Tibial artery (tissue), 4 donors: ENCODE data around the gene BHLHA15.
A peak's percentile ranks its signal among the peaks of the same experiment; 100 is the strongest.

Experiments
- DNase-seq, 2 donors: peaks; one replicate each; pipeline ENCODE4 v3.0.0-alpha.2; 2019
- H3K27ac ChIP-seq, 2 donors: fragments of 200-600 bp; sonication (generic) in 1 of 2; 1 replicate in 1 of 2; 2 replicates in 1 of 2; pipeline ENCODE4 v1.5.1; 2018 to 2019; ENCODE audit warnings: mild to moderate bottlenecking in 1 of 2
- H3K27me3 ChIP-seq, 2 donors: fragments of 200-600 bp; sonication (generic) in 1 of 2; one replicate each; pipeline versions ENCODE4 v1.5.1 to v1.6.0; 2016 to 2019
- H3K36me3 ChIP-seq, 3 donors: fragments of 200-600 bp; sonication (generic) in 2 of 3; one replicate each; pipeline ENCODE4 v1.5.1; 2016 to 2019; ENCODE audit warnings: mild to moderate bottlenecking in 2 of 3
- H3K4me1 ChIP-seq, 4 donors: fragments of 200-600 bp; sonication (generic) in 2 of 4; 1 replicate in 3 of 4; 2 replicates in 1 of 4; pipeline ENCODE4 v1.5.1; 2016 to 2019
- H3K4me3 ChIP-seq, 2 donors: fragments of 200-600 bp; sonication (generic) in 1 of 2; 1 replicate in 1 of 2; 2 replicates in 1 of 2; pipeline ENCODE4 v1.5.1; 2018 to 2019; ENCODE audit warnings: mild to moderate bottlenecking in 2 of 2
- H3K9me3 ChIP-seq, 3 donors: fragments of 200-600 bp; sonication (generic) in 1 of 3; one replicate each; pipeline ENCODE4 v1.5.1; 2016 to 2019
- intact Hi-C: fragments of 100-400 bp; cut with DNase I; formaldehyde crosslinking; loops from one replicate; pipeline ENCODE4 v1.15.0; 2023; ENCODE audit warnings: low total_unique reads
- TF ChIP-seq, protein P1 (sequence below), 2 experiments: fragments of 200-600 bp in 1 of 2; fragments of 450-650 bp in 1 of 2; IDR thresholded peaks; one replicate each; pipeline ENCODE4 v1.5.1; 2017 to 2019; ENCODE audit warnings: antibody characterized with exemption in 2 of 2, mild to moderate bottlenecking in 1 of 2, moderate library complexity in 1 of 2

Gene BHLHA15

GRCh38 chr7:98242934-98243333, 31.7 kb downstream of the BHLHA15 start:
- intact Hi-C loops, result no loop called here
- H3K36me3 ChIP-seq, result peaks cover 27 to 80% (median 58%) of the 10 kb centered on the region in 3 donors
- TF ChIP-seq, protein P1, sequence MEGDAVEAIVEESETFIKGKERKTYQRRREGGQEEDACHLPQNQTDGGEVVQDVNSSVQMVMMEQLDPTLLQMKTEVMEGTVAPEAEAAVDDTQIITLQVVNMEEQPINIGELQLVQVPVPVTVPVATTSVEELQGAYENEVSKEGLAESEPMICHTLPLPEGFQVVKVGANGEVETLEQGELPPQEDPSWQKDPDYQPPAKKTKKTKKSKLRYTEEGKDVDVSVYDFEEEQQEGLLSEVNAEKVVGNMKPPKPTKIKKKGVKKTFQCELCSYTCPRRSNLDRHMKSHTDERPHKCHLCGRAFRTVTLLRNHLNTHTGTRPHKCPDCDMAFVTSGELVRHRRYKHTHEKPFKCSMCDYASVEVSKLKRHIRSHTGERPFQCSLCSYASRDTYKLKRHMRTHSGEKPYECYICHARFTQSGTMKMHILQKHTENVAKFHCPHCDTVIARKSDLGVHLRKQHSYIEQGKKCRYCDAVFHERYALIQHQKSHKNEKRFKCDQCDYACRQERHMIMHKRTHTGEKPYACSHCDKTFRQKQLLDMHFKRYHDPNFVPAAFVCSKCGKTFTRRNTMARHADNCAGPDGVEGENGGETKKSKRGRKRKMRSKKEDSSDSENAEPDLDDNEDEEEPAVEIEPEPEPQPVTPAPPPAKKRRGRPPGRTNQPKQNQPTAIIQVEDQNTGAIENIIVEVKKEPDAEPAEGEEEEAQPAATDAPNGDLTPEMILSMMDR (IDR thresholded peaks at IDR 0.05), result no peak

DNA sequence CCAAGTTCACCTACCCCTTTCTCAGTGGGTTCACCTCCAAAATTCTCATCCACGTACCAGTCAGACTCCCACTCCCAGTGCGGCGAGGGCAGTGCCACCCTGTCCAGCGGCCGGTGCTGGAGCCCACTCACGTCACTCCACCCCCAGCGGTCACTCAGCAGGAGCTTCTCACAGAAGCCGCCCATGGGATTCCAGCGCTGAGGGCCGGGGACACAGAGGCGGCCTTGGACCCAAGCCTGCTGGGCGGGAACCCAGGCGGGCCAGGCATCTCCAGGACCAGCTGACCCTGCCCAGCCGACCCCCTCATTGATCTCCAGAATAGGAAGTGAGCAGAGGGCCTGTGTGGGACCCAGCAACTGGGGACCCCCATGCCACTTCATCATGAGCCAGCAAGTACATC, 33.6 kb downstream of the BHLHA15 start:
- no peaks in the 10 kb centered on the region for H3K4me1 ChIP-seq
- intact Hi-C loops, result no loop called here
- H3K36me3 ChIP-seq, result peaks cover 11 to 60% (median 40%) of the 10 kb centered on the region in 3 donors
- DNase-seq, result no peak
- no peaks in the 10 kb centered on the region for H3K27me3 ChIP-seq
- H3K4me3 ChIP-seq, result no peak overlapping the region
- no peaks in the 10 kb centered on the region for H3K9me3 ChIP-seq
- TF ChIP-seq, protein P1 (IDR thresholded peaks at IDR 0.05), result no peak
- H3K27ac ChIP-seq, result no peak overlapping the region

More at GRCh38 chr7:98242934-98243333, 31.7 kb downstream of the BHLHA15 start:
- no peaks in the 10 kb centered on the region for H3K27me3 ChIP-seq
- no peak overlapping the region for H3K4me3 ChIP-seq
- no peaks in the 10 kb centered on the region for H3K4me1 ChIP-seq
- DNase-seq, result no peak
- H3K9me3 ChIP-seq, result no peaks in the 10 kb centered on the region
- no peak overlapping the region for H3K27ac ChIP-seq

- intact Hi-C loops, result no loop called here
- DNase-seq, result no peak
- H3K4me1 ChIP-seq, result peaks cover 0 to 21% (median 18%) of the 10 kb centered on the region in 4 donors
- H3K36me3 ChIP-seq, result peaks cover 0 to 32% (median 20%) of the 10 kb centered on the region in 3 donors
- no peak overlapping the region for H3K4me3 ChIP-seq
- TF ChIP-seq, protein P1 (IDR thresholded peaks at IDR 0.05), result no peak
- no peaks in the 10 kb centered on the region for H3K9me3 ChIP-seq
- H3K27me3 ChIP-seq, result no peaks in the 10 kb centered on the region
- H3K27ac ChIP-seq, result no peak overlapping the region
Measured at GRCh38 chr7:98248156-98248555, 36.9 kb downstream of the BHLHA15 start.

GRCh38 chr7:98249106-98249505, 37.9 kb downstream of the BHLHA15 start:
- H3K36me3 ChIP-seq, result peaks cover 0 to 23% (median 10%) of the 10 kb centered on the region in 3 donors
- H3K4me1 ChIP-seq, result peaks cover 0 to 27% (median 21%) of the 10 kb centered on the region in 4 donors
- intact Hi-C loops, result no loop called here
- no peak for DNase-seq
- no peak overlapping the region for H3K4me3 ChIP-seq
- H3K9me3 ChIP-seq, result no peaks in the 10 kb centered on the region
- no peaks in the 10 kb centered on the region for H3K27me3 ChIP-seq
- TF ChIP-seq, protein P1 (IDR thresholded peaks at IDR 0.05), result no peak
- H3K27ac ChIP-seq, result no peak overlapping the region

- Histone ChIP-seq H3K4me1 (peaks cover 0 to 27% (median 21%) of the 10 kb centered on the region in 4 donors), H3K36me3 (peaks cover 0 to 6% (median 2%) of the 10 kb centered on the region in 3 donors), H3K27ac (no peak overlapping the region), H3K4me3 (peak overlapping the region in 1 of 2 donors; percentile 79), H3K27me3 (no peaks in the 10 kb centered on the region), H3K9me3 (no peaks in the 10 kb centered on the region)
- intact Hi-C loops, result no loop called here
- DNase-seq, result no peak
- TF ChIP-seq, protein P1 (IDR thresholded peaks at IDR 0.05), result no peak
Measured at GRCh38 chr7:98250789-98251188, 39.5 kb downstream of the BHLHA15 start.

- Histone ChIP-seq H3K9me3 (no peaks in the 10 kb centered on the region), H3K36me3 (peaks cover 0 to 4% (median 0%) of the 10 kb centered on the region in 3 donors), H3K27me3 (no peaks in the 10 kb centered on the region), H3K27ac (peak overlapping the region in 1 of 2 donors; percentile 79), H3K4me3 (peak overlapping the region; percentile 79 to 87), H3K4me1 (peaks cover 0 to 27% (median 21%) of the 10 kb centered on the region in 4 donors)
- DNase-seq, result no peak
- intact Hi-C loops, result no loop called here
- TF ChIP-seq, protein P1 (IDR thresholded peaks at IDR 0.05), result no peak
Measured at GRCh38 chr7:98251231-98251600, 40.0 kb downstream of the BHLHA15 start.
